Measurements from ENCODE around the gene CHL1.
"Not testable (repeated sequence)": the region's sequence is repeated elsewhere in the genome, so short reads cannot be mapped to it uniquely, and the experiment has no call there.

The CHL1 gene

DNA sequence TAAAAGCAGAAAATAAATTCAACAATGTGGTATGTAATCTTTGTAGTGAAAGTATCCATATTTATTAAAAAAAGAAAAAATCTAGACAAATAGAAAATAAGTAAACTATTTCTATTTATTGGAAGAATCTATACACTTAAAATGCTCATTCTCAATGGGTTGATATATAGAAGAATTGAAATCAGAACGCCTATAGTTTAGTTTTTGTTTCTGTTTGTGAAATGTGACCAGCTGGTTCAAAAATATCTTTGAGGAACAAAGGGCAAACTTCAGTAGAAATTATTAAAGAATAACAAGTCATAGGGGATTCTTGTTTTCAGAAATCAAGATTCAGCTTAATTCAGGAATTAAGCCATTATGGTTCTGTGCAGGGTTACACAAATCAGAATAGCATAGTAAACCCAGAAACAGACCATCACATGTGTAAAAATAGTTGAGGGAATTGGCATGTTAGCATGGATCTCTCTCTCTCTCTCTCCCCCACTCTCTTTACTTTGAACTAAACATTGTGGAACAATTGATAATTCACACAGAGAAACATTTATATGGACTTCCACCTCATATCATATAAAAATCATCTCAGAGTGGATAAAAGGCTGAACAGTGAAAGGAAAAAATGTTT is 134.0 kb downstream of the CHL1 start:
- in situ Hi-C loops (cut with MboI; ENCODE audit: low sequenced_read_pairs), result no loop called here

DNA sequence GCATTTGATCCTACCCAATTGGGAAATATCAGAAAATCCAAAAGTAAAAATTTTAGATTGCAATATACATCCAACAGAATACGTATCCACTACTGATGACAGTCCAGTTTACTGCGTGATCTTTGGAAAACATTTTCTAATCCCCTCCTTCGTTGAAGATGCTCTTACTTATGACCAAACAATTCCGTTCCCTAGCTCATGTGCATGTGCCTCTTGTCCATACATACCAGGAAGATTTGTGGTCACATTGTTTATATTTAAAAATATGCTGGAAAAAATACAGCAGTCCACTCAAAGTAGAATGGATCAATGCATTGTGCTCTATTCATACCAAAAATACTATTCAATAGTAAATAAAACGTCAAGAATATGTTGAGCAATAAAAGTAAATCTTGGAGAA is 135.3 kb downstream of the CHL1 start:
- in situ Hi-C loops (cut with MboI; ENCODE audit: low sequenced_read_pairs), result no loop called here

DNA sequence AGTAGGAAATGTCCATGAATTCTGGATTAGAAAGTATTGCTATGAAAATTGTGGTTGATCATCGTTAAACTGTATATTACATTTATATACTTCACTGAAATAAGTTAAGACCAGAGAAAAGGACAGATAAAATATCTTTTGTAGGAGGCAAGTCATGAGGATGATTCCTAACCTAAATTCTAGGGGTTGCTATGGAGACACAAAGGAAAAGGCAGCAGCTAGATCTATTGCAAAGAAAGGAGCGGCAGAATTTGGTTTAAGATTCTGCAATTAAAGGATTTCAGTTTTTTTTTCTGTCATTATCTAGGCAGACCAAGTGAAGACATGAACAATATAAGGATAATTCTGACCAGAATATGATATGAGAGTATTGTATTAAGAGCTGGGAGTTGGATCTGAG is 136.1 kb downstream of the CHL1 start:
- in situ Hi-C loops (cut with MboI; ENCODE audit: low sequenced_read_pairs), result no loop called here

DNA sequence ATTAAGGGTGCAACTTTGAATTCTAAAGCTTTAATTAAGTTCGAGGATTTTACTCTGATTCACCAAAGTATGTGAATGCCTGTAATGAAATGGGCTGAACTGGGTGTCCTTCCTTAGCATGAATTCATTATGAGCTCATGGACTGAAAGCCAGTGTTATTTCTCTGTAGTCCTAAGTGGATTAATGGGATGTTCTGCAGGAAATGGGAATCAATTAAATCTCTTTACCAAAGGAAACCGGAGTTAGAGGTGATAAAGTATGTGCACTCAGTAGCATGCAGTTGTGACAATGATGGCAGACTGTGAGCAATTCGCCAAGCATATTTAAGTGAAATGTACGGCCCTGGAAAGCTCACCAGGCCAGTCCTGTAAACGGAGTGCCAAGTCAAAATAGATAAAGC is 138.7 kb downstream of the CHL1 start:
- in situ Hi-C loops (cut with MboI; ENCODE audit: low sequenced_read_pairs), result no loop called here

DNA sequence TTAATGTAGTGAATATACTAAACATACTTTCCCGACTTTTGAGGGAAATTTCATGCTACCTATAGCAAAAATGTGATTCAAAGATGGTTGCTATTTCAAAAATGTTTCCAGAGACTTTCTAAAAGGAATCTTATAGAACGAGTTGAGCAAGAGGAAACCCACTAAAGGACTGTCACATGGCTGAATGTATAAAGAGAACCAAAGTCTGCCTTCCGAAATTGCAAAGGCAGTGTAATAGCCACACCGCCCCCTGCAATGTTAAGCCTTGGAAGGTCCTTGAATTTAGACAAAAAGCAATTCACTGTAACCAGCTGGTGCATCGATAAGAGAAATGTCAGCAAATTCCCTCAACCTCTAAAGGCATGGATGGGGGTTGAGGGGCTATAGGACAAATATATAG is 142.8 kb downstream of the CHL1 start:
- in situ Hi-C loops (cut with MboI; ENCODE audit: low sequenced_read_pairs), result no loop called here

DNA sequence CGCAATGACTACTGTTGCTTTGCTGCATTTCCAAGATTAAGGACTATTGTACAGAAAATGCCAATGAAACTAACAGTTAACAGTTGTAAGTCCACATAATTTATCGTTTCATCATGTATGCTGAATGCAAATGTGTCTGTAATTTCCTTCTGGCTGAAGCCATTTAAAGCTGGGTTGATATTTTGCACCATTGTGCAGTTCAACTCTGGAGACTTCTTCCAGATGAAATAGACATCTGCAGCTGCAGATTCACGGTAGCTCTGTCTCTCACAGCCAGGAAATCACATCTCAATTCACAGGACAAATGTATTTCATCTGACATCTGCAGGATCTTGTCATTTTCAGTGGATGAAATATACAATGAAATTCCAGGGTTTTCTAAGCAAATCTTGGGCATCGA is 145.4 kb downstream of the CHL1 start:
- in situ Hi-C loops (cut with MboI; ENCODE audit: low sequenced_read_pairs), result no loop called here

DNA sequence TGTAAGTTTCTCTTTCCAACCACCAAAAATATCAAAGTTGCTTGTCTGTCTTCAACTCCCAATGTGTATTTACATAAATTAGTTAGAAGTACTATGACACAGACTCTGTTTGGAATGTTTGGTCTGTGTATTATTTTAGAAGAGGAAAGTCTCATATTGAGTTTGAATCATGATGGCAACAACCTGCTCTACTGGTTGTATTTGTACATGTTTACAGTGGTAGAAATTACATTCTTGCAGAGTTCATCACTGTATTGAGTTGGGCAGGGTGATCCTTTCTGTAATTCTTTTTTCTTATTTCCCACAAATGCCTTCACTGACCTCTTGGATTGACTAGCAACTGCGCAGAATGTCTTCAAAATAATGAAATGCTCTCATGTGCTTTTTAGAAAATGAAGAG is 149.6 kb downstream of the CHL1 start:
- in situ Hi-C loops (cut with MboI; ENCODE audit: low sequenced_read_pairs), result no loop called here

DNA sequence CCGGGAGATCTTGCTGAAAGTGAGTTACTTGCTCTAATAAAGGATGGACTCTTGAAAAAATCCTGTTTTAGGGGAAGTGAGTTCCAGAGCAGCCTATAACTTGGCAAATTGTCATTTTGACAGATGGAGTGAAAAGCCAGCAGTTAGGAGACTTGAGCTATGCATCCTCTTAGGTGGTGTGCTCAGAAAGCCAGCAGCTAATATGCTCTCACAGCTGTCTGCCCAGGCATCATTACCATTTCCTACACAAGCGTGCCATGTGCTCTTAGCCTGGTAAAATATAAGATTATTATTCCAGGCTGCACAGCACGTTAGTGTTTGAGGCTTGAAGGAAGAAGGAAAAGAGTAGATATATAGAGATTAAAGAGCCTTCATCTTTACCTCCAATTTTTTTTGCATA is 151.0 kb downstream of the CHL1 start:
- in situ Hi-C loops (cut with MboI; ENCODE audit: low sequenced_read_pairs), result no loop called here

DNA sequence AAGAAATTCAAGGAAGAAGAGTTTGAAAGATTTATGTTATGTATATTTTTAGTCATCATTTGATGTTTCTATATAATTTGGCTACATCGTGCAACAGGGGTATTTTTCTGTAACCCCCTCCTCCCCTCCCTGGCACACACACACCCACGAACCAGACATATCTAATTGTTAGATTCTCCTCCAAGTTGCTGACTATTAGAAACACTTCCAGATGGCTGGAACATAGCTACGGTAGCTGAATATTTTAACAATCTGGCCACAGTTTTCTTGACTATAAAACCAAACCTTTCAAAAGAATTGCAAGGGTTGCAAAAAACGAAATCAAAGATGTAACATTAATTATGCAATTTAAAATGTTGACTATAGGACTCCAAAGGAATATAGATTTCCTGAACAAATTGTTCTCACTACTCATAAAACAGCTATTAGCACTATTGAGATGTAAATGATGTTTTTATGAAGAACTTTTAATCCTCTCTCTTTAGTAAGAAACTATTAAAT is 154.4 kb downstream of the CHL1 start:
- in situ Hi-C loops (cut with MboI; ENCODE audit: low sequenced_read_pairs), result no loop called here

DNA sequence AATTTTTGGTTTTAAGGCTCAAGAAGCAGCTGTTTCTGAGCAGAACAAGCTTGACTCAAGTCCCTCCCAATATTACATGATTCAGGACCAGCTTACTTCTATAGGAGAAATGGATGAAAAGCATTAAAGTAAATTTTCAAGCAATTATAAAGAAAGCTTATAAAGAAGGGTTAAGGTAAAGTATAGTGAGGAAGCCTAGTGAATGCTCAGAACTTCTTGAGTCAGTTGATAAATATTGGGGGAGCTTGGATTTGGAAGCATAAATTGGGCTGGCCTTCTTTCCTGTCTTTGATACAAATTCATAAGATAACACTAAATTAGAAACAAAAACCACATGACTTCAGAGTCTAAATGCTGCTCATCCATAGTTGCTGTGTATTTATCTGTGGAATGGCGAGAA is 156.0 kb downstream of the CHL1 start:
- in situ Hi-C loops (cut with MboI; ENCODE audit: low sequenced_read_pairs), result no loop called here

DNA sequence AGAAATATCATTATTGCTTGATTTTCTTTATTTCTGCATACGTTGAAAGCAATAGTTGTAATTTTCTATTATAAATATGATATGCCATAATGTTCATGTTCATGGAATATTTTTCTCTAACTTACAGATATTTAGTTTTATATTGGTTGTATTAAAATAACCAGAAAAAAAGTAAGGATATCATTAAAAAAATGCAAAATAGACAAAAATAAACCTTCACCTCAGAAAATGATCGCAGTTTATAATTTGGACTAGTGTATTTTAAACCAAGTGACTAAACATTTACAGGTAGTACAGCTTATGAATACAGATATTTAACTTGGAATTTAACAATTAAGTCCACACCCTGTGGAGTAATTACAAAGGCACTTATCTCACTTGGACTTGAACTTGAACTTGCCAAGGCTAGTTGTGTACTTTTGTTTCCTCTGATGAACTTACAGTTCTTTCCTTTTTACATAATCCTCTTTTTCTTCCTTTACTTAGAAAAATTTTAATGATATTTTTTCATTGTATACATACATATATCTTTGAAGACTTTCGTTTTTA is 156.7 kb downstream of the CHL1 start:
- in situ Hi-C loops (cut with MboI; ENCODE audit: low sequenced_read_pairs), result no loop called here

DNA sequence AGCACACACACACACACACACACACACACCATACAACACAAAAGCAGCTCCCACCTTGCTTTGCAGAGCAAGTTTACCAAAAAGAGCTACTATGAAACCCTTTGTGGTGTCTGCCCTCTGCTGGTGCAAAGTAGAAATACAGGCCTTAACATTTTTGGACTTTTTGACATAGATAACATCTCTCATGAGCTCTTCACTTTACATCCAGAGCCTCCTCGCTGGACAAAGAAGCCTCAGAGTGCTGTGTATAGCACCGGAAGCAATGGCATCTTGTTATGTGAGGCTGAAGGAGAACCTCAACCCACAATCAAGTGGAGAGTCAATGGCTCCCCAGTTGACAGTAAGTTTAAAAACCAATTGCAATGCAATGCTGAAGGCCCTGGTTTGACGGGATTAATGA is 157.9 kb downstream of the CHL1 start:
- in situ Hi-C loops (cut with MboI; ENCODE audit: low sequenced_read_pairs), result no loop called here

DNA sequence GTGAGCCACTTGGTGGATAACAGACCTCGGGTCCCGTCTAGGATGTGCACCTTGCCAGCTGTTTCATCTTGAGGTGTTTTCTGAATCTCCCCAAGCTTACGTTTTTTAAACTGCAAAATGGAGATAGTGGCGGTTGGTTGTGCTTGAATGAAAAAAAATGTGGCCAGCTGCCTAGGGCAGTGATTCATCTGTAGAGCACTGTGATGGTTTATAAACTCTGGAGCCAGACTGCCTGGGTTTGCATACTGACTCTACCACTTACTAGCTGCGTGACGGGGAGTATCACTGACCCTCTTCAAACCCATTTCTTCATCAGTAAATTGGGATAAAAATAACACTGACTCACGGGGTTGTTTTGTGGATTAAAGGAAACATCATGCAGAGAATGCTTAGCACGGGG is 159.1 kb downstream of the CHL1 start:
- in situ Hi-C loops (cut with MboI; ENCODE audit: low sequenced_read_pairs), result no loop called here

DNA sequence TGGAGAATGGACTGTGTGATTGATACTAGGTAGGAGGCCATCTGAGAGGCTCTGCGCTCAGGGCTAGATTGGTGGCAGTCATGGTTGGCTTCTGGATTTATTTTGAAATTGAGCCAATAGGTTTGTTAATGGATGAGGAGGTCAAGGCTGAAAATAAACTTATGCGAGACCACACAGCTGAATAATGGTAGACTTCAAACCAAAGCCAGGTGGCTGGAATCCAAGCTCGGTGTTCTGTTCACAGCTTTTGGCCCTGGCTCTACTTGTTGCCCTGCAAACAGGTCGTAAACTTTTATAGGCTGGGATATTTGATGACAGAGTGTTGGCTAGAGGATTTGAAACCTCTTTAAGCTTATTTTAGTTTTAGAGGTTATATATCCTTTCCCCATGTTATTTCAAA is 160.4 kb downstream of the CHL1 start:
- in situ Hi-C loops (cut with MboI; ENCODE audit: low sequenced_read_pairs), result no loop called here

DNA sequence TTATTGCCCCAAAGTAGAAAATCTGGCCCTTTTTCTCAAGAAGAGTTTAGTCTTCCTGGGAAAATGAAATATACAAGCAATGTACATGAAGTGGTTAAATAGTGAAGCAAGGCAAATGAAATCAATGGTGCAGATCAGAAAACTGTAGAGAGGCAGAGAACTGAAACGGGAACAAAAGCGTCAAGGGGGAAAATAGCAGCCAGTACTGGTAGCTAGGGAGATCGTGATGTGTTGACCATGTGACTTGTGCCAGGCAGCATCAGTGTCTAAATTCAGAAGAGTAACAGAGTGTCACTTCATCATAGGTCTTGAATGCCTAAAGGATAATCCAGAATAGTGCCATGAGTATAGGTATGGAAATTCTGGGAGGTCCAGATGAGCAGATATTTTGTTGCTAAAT is 163.1 kb downstream of the CHL1 start:
- in situ Hi-C loops (cut with MboI; ENCODE audit: low sequenced_read_pairs), result no loop called here

DNA sequence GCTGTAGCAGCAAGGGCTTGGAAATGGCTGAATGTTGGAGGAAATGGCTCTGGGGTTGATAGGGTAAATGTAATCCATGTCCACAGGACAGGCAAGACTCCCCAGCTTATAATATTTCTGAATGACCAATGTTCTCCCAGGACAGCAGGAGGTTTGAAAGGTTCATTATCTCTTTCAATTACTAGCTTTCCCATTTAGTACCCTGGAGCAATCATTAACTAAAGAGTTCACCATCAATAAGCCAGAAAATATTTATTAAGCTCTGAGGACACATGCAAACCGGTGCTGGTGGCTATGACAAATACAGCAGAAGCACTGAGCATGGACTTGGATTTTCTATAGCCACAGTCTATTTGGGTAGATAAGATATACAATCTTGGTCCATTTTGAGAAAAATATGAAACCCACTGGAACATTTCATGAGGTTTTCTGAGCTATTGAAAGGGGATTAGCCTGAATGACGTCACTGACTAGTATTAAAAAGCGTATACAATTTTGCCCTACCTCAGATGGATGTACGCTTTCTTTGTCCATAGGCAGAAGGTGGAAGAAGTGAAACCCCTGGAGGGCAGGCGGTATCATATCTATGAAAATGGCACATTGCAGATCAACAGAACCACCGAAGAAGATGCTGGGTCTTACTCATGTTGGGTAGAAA is 166.2 kb downstream of the CHL1 start:
- in situ Hi-C loops (cut with MboI; ENCODE audit: low sequenced_read_pairs), result no loop called here

DNA sequence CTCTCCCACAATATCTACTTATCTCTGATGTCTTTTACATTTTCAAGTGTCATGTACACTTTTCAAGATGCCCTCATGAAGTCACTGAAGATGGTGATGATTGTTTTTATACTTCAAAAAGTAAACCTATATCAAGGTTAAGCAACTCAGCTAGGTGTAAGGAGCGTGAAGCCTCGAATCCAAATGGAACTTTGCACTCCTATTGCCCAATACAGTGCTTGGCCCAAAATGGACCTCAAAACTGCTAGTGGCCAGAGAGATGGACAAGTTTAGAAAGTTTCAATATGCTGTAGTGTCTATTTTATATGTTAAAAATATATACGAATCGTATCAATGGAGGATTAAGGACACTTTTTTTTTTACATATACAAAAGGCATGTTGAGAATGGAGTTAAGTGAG is 167.7 kb downstream of the CHL1 start:
- in situ Hi-C loops (cut with MboI; ENCODE audit: low sequenced_read_pairs), result no loop called here

DNA sequence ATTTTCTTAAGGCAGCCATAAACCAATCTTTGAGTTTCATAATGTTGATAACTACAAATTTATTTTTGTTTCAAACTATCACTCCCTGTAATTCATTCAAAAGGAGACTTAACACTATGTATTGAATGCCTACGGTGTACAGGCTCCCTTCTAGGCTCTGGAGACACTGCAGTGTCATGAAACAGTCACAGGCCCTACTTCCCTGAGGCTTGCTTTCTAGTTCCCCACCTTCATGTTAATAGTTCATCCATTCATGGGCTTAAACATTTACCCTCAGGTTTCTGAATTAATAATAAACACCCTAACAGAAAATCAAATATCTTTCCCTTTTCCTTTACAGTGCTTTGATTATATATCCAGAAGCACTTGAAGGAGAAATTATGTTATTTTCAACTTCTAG is 168.7 kb downstream of the CHL1 start:
- in situ Hi-C loops (cut with MboI; ENCODE audit: low sequenced_read_pairs), result no loop called here

DNA sequence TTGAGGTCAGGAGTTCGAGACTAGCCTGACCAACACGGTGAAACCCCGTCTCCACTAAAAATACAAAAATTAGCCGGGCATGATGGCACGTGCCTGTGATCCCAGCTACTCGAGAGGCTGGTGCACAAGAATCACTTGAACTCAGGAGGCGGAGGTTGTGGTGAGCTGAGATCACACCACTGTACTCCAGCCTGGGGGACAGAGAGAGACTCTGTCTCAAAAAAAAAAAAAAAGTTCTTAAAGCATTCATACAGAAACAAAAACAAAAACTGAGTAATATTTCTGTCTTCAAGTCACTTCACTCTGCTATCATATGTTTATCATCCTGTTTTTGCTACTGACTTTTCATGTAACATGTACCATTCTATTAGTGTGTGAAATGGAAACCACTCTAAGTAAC is 169.7 kb downstream of the CHL1 start:
- in situ Hi-C loops (cut with MboI; ENCODE audit: low sequenced_read_pairs), result not testable (repeated sequence)

DNA sequence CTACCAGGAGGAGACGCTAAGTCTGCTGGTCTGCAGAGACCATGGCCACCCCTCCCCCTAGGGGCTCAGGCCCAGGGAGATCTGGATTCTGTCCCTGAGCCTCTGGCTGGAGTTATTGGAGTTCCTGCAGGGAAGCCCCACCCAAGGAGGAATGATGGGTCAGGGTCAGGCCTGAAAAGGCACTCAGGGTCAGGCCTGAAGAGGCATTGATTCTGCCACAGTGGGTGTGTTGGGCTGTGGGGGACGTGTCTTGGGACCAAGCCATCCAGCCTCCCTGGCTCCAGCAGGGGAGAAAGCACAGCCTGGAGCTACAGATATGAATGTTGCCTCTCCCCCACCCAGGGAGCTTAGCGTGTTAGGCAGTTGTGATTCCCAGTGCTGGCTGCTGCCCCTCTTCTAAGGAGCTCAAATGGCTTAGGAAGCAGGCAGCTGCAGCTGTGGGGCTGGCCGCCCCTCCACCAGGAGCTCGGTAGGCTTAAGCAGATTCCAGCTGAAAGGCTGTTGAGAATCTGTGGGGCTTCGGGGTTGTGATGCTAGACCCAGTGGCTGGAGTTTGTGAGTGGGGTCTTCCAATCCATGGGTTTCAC is 176.7 kb downstream of the CHL1 start:
- in situ Hi-C loops (cut with MboI; ENCODE audit: low sequenced_read_pairs), result no loop called here

DNA sequence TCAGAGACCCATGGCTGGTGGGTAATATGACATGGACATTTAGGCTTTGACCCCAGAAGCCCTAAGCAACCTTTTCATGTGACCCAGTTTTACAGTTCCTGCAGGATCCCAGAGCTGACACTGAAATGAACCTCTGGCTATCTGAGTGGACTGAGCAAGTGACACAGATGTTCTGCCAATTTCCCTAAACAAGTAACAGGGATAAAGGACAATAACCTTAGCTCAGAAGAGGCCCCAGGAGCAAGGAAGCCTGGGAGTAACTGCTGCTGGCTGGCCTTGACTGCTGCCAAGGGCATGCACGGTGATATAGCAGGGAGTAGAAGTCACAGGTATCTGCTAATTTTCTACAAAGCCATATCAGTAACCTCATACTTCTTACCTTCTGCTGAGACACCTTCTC is 177.9 kb downstream of the CHL1 start:
- in situ Hi-C loops (cut with MboI; ENCODE audit: low sequenced_read_pairs), result no loop called here

DNA sequence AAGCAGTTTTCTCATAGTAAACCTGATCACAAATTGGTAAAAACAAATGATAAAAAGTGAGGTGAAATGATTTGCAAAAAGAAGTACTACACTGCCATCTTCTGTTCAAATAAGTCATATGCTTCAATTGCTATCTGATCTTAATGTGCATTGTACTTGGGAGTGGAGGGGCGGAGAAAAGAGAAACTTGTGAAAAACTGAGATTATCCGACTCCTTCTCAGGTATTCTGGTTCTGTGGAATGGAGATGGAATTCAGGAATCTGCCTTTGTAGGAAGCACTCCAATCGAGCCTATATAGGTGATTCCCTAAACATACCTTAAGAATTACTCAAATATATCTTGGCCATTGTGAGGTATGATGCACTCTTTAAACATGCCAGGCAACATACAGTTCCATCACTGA is 180.6 kb downstream of the CHL1 start:
- in situ Hi-C loops (cut with MboI; ENCODE audit: low sequenced_read_pairs), result no loop called here

All from HL-60/S4 treated with retinoic acid at 250 ng/mL for 4 days and 3 days (cell line).